Caki2 (cell line): Measurements from ENCODE around the gene ACOX3. TPM values are rescaled to one million over a fixed set of nuclear protein-coding genes. Genes with fewer than 3 reads are reported as not detected.
"Not testable (repeated sequence)": the region's sequence is repeated elsewhere in the genome, so short reads cannot be mapped to it uniquely, and the experiment has no call there.

Experiments
- DNase-seq: peaks from one replicate; pipeline ENCODE4 v3.0.0-alpha.2; 2015; ENCODE audit warnings: low read depth
- in situ Hi-C: cut with HindIII; loops from 2 replicates; pipeline ENCODE4 v1.10.0; 2016; ENCODE audit warnings: low sequenced_read_pairs, low pct_unique_long_range_greater_than_20kb, mixed read lengths
- total RNA-seq: library from RNA; depleted of rRNA; stranded (reverse); fragments of >200 nt; shearing (Covaris generic); gene quantifications from 2 replicates; pipeline ENCODE4 v1.2.3, GENCODE V29; 2014; ENCODE audit warnings: low replicate concordance

The ACOX3 gene
- total RNA-seq, 1 experiment from 2014 or later, result 7.3 TPM

DNA sequence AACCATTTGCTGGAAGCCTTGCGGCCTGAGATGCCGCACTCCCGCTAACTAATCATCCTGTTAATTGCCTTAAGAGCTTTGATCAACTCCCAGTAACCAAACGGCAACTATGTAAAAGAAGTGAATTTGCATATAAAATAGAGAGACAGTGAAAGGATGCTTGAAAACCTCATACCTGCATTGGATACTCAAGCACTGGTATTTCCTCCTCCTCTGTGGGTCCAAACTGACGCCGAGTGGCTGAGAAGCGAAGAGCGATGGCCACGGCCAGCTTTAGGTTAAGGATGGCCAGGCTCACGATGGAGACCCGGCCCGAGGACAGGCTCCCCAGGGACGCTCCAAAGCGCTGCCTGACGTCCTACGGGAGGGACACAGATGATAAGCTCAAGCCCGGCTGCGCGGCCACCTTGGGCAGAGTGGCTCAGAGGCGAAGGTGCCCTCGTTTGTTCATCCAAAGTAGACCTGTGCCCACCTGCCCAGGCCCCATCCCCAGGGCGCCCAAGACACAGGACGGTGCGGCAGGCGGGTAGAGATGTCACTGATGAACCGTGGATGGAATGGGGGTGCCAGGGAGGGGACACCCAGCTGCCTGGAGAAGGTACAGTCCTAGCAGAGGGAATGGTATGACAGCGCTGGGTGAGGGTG lies 43.6 kb downstream of the ACOX3 start:
- no peak for DNase-seq
- in situ Hi-C loops, result no loop called here

DNA sequence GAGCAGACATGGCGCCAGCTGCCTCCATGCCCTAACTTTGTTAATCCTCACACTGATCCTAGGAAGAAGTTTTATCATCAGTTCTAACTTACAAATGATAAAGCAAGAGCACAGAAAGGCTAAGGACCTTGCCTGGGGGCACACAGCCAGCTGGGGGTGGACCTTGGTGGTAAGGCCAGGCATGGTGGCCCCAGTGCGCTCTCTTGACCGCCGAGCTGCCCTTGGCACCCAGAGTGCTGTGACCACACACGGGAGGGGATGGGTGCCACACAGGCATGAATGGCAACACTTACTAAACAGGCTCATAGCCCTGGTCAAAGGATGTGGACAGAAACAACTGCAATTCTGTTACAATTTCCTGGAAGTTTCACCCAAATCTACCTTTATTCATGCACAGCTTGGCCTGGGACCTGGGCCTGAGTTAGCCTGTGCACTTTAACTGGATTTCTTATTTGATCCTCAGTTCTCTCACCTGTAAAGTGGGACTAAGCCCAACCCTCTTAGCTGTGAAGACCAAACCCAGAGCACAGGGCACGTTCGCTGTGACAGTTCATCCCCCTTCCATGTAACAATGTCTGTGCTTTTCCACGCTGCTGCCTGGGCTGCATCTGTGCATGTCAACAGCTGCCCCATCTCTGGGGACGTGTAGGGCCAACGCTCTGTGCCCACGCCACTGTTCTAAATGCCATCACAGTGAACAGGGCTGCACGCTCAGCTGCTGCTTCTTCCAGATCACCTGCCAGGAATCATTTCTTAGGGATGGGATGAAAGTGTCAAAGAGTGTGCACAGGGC lies 44.8 kb downstream of the ACOX3 start:
- DNase-seq, result no peak
- in situ Hi-C loops, result no loop called here

DNA sequence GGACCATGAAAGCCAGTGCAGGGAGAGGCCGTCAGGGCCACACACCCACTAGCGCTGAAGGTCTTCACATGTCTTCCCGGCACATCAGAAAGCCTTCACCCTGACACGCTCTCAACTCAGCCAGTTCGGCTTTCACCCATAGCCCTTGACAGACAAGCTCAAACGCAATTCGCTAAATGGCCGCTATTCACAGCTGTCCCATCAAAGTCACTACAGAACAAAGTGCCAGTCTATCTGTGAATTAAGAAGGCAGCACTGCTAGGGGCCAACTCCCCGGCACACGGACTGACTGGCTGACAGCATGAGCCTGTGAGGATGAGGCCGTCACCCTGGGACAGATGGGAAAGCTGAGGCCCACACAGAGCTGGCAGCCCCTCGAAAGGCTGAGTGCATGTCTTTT lies 45.7 kb downstream of the ACOX3 start:
- in situ Hi-C loops, result no loop called here

DNA sequence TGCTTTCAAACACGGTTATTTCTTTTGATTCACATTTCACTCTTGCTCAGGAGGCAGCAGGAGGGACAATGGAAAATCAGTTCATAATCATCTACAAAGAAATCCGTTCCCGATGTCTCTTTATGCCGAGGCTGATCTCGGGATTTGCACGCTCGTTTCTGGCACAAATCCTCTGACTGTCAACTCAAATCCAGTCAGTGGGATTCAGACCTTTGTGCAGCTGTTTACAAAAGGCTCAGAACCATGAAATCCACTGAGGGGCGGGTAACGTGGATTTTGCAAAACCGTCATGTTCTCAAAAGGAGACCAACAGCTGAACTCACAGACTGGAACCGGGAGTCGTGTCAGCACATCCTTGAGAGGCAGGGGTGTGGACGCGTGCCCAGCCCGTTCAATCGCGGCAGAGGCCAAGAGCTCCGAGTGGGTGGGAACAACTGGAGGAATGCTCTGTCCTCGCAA lies 46.4 kb downstream of the ACOX3 start:
- peak; percentile 19 for DNase-seq
- in situ Hi-C loops, result no loop called here

More for the DNA sequence above, 45.7 kb downstream of the ACOX3 start:
- no peak for DNase-seq

DNA sequence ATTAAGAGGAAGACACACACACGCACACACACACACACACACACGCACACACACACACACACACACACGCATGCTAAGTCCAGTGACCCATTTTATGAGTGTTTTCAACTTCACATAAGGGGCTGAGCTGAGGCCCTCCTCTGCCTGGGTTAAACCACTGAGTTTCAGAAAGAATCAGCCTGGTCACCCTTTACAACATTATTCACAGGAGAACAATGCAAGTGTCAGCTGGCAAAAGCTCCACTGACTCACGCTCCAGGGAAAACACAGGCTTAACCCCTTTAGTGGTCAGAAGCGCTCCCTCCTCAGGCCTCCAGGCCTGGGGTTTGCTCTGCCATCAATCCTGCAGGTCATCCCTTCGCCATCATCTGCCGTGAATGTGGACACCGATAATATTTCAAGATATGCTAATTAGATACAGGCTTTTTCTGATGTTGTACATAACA lies 46.9 kb downstream of the ACOX3 start:
- in situ Hi-C loops, result no loop called here
- DNase-seq, result peak; percentile 86

DNA sequence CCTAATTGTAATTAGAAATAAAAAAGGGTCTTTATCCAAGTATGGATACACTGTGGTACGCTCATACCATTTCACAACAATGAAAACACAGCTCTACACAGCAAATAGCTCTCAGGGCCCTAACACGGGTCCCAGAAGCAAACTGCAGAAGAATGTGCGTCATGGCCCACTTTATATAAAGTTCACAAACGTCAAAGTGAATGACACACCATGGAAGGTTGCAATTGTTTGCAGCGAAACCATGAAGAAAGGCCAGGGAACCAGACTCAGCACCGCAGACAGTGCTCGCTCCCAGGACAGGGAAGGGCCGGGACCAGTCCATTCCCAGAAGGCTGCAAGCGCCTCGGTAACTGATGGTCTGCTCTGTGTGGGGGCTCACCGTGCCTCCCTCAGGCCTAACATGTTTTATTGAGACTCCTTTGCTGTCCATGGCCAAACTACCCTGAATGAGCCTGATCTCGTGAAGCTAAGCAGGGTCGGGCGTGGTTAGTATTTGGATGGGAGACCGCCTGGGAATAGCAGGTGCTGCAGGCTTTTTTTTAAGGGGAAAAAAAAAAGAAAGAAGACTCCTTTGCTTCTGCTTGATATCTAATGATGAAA lies 47.8 kb downstream of the ACOX3 start:
- no peak for DNase-seq
- in situ Hi-C loops, result no loop called here

DNA sequence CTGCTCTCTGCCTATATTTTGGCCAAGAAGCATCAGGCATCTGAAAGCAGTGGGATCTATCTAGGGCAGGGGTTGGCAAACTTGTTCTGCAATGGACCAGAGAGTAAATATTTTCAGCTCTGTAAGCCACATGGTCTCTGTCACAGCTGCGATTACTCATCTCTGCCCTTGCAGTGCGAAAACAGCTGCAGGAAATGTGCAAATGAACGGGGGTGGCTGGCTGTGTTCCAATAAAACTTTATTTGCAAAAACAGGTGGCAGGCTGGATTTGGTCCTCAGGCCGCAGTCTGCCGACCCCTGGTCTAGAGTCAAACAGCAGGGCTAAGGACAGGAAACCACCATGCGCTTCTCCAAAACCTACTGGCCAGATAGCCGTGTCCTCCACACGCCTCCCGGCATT lies 48.6 kb downstream of the ACOX3 start:
- no peak for DNase-seq
- in situ Hi-C loops, result no loop called here

DNA sequence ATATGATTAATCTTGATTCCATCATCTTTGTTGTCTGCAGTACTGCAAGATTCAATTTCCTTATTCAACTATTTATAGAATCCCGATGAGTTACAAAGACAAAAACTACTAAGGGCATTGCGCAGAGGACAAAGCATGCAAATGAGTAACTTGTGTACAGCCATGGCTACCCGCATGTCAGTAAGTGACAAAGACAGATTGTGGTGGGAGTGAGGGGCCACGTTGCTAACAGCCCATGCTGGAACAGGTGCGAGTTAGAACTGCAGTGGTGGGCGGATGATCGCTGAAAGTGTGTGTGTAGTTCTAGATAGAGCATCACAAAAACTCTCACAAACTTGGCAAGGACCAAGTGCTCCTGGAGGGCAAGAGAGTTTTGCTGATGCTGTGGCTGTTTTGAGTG lies 49.5 kb downstream of the ACOX3 start:
- DNase-seq, result no peak
- in situ Hi-C loops, result no loop called here

DNA sequence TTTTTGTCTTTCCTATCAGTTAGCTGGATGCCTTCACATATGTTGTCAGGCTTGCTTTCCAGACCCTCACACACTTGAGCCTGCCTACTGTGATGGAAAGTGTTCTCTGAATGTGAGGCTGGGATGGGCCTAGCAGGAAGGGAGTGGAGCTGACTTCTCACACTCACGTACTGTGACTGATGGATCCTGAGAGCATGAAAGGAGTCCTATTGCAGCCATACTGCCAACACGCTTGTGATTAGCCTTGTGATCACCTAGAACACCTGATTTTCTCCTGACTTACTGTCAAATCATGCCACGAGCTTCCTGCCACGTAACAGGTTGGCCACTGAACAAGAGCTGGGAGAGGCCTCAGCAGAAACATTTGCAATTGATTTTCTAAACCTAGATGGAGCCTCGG lies 49.9 kb downstream of the ACOX3 start:
- in situ Hi-C loops, result no loop called here
- DNase-seq, result no peak

DNA sequence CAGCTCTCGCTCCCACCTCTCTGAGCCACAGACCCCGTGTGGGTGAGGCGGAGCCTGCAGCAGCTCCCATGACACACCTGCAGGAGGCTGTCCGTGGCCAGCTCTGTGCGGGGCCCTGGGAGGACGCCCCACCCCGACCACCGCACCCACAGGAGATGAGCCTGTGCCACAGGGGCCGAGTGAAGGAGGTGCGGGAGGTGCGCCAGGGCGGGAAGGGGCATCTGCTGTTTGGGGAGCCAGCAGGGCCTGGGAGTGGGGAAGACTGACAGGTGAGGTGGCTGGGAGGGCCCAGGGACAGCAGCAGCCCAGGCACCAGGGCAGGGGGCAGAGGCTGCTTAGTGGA lies 52.0 kb downstream of the ACOX3 start:
- in situ Hi-C loops, result no loop called here
- DNase-seq, result no peak

DNA sequence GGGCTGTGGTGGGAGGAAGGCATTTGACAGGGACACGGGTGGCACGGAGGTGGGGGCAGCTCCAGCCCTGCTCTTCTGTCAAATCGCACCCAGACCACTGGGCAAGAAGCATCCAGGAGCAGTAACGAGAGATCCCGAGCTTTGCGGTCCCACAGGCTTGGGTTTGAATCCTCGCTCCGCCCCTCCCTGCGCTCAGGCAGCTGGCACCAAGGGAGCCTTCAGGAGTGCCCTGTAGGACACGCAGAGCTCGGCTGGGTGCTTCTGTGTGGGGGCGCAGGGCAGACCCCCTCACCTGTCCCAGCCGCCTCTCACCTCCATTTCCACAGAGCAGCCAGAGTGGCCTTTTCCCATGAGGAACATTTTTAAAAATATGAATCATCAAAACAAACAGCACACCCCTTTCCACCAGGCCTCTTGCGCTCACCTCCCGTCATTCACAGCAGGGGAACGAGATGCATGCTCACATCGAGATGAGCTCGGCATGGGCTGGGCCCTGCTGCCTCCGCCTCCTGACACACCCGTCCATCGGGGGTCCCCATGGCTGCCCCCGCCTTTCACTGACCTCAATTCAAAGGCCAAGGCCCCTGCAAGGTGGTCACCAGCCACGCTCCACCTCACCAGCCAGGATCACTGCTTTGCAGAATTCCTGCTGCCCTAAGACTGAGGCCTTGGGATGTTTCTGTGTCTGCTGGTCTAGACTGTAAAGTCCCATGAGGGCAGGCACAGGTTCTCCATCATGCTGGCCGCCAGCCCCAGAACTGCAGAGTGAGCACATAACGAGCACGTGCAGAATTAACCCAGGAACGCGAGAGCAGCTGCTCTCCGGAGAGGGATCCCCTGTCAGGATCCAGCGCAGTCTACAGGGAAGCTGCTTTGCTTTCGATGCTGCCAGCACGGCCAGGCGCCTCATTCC lies 52.7 kb downstream of the ACOX3 start:
- in situ Hi-C loops, result no loop called here

DNA sequence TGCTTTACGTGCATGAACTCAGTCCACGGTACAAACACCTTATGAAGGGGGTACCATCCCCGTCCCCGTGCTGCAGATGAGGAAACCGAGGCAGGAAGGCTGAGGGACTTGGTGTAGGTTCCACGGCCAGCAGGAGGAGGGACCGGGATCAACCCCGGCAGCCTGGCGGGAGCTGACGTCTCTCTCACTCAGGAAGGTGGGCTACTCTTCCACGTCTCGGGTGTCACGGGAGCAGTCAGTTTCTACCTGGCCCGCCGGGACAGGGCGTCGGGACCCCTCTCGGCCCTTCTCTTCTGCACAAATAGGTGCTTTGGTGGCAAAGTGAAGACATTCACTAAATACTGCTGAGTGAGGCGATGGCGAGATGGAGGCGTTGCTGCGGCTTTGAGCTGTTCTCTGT lies 53.3 kb downstream of the ACOX3 start:
- in situ Hi-C loops, result no loop called here

More for the DNA sequence above, 52.7 kb downstream of the ACOX3 start:
- DNase-seq, result no peak

DNA sequence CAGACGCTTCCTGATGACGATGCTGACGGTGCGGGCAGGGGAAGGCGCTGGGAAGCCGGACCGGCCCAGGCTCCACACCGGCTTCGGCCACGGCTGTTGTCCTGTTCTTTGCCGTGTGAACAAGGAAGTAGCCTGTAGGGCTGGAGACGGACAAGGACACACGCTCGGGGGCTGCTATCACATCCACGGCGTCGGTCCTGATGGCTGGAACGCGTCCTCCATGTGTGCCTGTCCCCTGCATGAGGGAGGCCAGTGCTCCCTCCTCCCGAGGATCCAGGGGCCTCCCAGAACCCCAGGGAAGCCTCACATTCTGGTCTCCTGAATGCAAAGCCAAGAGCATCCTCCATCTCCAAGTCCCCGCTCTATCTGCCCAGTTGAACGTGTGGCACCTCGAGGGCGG lies 53.8 kb downstream of the ACOX3 start:
- no peak for DNase-seq
- in situ Hi-C loops, result no loop called here

More for the DNA sequence above, 53.3 kb downstream of the ACOX3 start:
- no peak for DNase-seq

DNA sequence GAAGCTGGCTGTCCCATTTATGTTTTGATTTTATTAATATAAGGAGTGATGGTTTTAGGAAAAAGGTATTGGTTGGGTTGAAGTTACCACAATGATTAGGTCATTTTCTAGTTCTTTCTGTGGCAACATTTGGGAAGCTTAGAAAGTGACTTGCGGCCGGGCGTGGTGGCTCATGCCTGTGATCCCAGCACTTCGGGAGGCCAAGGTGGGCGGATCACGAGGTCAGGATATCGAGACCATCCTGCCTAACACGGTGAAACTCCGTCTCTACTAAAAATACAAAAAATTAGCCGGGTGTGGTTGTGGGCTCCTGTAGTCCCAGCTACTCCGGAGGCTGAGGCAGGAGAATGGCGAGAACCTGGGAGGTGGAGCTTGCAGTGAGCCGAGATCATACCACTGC lies 54.4 kb downstream of the ACOX3 start:
- in situ Hi-C loops, DNase-seq: not testable (repeated sequence)

DNA sequence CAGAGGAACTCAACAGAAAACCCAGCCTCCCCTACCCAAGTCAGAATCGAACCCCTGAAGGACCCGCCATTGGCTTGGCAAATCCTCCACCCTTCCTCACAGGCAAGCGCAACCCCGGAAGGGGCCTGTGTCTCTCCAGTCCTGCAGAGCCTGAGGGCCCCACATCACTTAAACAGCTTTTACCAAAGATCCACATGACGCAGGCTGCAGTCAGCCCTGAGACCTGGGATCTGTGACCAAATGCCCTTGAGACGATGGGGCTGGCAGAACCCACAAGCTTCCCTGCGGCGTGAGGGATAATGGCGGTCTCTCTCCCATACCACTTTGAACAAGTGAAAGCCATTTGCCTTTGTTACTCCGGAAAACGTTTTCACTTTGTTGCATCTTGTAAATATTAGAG lies 54.9 kb downstream of the ACOX3 start:
- no peak for DNase-seq
- in situ Hi-C loops, result no loop called here

DNA sequence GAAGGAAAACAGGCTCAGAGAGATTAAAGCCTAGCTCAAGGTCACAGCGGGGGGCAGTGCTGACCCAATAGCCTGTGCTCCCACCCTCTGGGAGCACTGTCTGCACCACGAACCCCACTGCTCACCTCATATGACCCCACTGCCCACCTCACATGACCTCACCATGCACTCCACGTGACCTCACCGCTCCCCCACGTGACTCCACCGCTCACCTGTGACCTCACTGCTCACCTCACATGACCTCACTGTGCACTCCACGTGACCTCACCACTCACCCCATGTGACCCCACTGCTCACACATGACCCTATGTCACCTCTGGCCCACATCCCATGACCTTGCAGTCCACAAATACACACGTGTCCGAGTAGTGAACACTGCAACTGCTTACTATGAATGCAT lies 55.4 kb downstream of the ACOX3 start:
- DNase-seq, result no peak
- in situ Hi-C loops, result no loop called here

DNA sequence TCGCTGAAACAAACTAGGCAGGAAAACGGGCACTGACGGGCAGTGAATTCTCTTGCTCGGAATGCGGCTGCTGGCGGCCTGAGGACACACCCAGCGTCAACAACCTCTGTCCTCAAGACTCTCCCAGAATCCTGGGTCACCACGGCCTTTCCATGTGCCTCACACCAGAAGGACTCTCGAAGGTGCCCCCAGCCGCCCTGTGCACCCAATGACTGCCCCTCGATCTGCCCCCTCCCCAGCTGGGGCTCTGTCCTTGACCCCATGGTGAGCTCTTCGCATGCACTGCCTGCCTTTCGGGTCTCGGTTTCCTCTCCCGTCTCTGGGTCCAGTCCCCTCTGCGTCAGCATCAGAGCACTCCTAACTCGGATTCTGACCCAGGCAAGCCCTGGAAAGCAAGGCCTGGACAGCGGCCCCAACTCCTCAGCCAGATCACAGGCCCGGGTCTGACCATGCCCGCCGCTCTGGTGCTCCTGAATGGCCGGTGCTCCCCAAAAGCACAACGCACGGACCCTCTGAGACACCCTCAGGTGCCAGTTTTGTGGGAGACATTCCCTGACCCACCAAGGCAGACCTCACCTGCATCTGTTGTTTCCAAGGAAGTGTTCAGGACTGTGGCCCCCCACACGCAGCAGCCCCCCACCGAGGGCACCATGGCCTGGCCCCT lies 56.0 kb downstream of the ACOX3 start:
- DNase-seq, result no peak
- in situ Hi-C loops, result no loop called here
